Fibroblast of the aortic adventitia (primary cell): ENCODE results near the gene INF2. TPM values are rescaled to one million over a fixed set of nuclear protein-coding genes. Genes with fewer than 3 reads are reported as not detected.
"Not testable (repeated sequence)": the region's sequence is repeated elsewhere in the genome, so short reads cannot be mapped to it uniquely, and the experiment has no call there.

Source experiments
- DNase-seq: peaks from one replicate; pipeline ENCODE4 v3.0.0-alpha.2; 2010; ENCODE audit warnings: low read depth
- H3K4me3 ChIP-seq: 2 replicates; pipeline ENCODE4 v1.5.1; 2011; ENCODE audit warnings: low read depth, mild to moderate bottlenecking, control low read depth, low read length, moderate library complexity
- CTCF ChIP-seq: IDR thresholded peaks from 2 replicates; pipeline ENCODE4 v1.5.1; 2011; ENCODE audit warnings: mild to moderate bottlenecking, low read length, control low read depth, inconsistent platforms; ENCODE audit not compliant: insufficient read depth
- total RNA-seq: library from RNA; depleted of rRNA; stranded (reverse); fragments of >200 nt; gene quantifications from 2 replicates; pipeline ENCODE4 v1.2.3, GENCODE V29; 2012; ENCODE audit warnings: low replicate concordance

Gene INF2
- total RNA-seq, 1 donor, result 64.0 TPM

- TF ChIP-seq CTCF, result no peak
- no peak for DNase-seq
These were observed 37.4 kb downstream of the INF2 start for GRCh38 chr14:104726600-104727451.

GRCh38 chr14:104728631-104729030 is 39.2 kb downstream of the INF2 start:
- no peak overlapping the region for H3K4me3 ChIP-seq
- no peak for TF ChIP-seq CTCF
- DNase-seq, result no peak

More at GRCh38 chr14:104726600-104727451, 37.4 kb downstream of the INF2 start:
- H3K4me3 ChIP-seq, result no peak overlapping the region

GRCh38 chr14:104729176-104729834 is 39.9 kb downstream of the INF2 start:
- not testable (repeated sequence) for DNase-seq, H3K4me3 ChIP-seq

- DNase-seq, result no peak
- no peak overlapping the region for H3K4me3 ChIP-seq
- TF ChIP-seq CTCF, result no peak
These were observed 40.4 kb downstream of the INF2 start for GRCh38 chr14:104729835-104730181.

- no peak for DNase-seq
- no peak for TF ChIP-seq CTCF
- no peak overlapping the region for H3K4me3 ChIP-seq
These were observed 41.1 kb downstream of the INF2 start for GRCh38 chr14:104730487-104730886.

GRCh38 chr14:104731320-104732294 is 42.2 kb downstream of the INF2 start:
- DNase-seq, result no peak
- TF ChIP-seq CTCF, result peak; percentile 32
- H3K4me3 ChIP-seq, result no peak overlapping the region
